Measurements from ENCODE around the gene HSP90AB1. TPM values are rescaled to one million over a fixed set of nuclear protein-coding genes. Genes with fewer than 3 reads are reported as not detected.

Gene HSP90AB1
- total RNA-seq, 1 donor from 2014 or later = 1,541 TPM

DNA sequence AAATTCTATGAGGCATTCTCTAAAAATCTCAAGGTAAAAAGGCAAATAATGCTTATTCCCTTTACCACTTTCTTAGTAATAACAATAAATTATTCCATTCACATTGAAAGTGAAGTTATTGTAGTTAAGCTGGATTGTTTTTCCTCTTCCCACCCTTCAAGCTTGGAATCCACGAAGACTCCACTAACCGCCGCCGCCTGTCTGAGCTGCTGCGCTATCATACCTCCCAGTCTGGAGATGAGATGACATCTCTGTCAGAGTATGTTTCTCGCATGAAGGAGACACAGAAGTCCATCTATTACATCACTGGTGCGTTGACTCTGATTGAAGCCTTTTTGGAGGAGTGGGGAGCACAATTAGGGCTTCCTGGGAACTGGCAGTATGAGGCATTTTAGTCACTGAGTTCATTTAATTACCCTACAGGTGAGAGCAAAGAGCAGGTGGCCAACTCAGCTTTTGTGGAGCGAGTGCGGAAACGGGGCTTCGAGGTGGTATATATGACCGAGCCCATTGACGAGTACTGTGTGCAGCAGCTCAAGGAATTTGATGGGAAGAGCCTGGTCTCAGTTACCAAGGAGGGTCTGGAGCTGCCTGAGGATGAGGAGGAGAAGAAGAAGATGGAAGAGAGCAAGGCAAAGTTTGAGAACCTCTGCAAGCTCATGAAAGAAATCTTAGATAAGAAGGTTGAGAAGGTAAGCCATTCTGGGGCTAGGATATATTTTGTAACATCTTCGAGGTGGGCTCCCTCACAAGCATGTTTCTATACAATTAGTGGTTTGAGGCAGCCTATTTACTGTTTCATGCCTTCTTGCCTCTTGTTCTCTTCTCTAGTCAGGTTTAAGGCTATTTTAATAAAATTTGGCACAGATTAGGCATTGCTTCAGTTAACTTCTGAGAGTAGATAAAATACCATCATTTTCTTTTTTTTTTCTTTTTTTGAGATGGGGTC is 4.9 kb downstream of the HSP90AB1 start:
- no peak overlapping the region for H3K4me3 ChIP-seq (ENCODE audit: low read depth, low read length)
- no peak for DNase-seq (ENCODE audit: low read depth)
- no peak for TF ChIP-seq CTCF (conservative IDR thresholded peaks at IDR 0.05; ENCODE audit: low read depth, low read length)

GRCh38 chr6:44253307-44254101 is 6.6 kb downstream of the HSP90AB1 start:
- no peak for DNase-seq (ENCODE audit: low read depth)
- H3K4me3 ChIP-seq (ENCODE audit: low read depth, low read length) = no peak overlapping the region
- peak; percentile 62 for TF ChIP-seq CTCF (conservative IDR thresholded peaks at IDR 0.05; ENCODE audit: low read depth, low read length)

DNA sequence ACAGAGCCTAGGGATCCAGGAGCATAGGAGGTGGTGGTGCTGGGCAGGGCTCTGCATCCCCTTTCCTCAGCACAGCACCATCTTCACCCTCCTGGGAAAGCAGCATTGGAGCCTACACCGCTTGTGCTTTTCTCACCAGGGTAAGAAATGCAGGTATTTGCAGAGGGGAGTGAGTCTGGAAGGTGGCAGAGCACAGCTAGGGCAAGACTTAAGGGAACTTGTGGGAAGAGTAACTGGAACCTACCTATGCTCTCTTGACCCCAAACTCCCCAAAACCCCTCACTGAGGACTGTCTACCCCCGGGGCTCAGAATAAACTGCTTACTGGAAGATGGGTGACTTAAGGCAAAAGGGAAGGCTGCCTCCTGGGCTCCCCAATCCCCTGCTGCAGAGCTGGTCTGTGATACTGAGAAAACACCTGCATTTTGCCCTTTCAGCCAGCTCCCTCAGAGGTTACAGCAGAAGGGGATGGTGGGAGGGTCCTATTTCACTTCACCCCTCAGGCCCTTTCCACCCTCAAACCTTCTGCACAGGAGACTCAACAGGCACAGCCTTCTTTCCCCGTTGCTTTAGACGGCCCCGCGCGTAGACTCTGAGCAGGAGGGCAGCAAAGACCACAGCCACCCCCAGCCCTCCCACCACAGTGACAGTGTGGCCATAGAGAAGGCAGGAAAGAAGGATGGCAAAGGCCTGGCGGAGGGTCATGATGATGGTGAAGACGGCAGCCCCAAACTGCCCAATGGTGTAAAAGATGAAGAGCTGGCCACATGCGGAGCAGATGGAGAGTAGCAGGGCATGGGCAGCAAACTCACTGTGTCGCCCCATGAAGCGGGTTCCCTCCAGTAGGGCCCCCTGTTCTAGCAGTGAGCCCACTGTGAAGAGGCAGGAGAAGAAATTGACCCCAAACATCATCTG is 7.5 kb downstream of the HSP90AB1 start:
- TF ChIP-seq CTCF (conservative IDR thresholded peaks at IDR 0.05; ENCODE audit: low read depth, low read length) = no peak
- no peak overlapping the region for H3K4me3 ChIP-seq (ENCODE audit: low read depth, low read length)

GRCh38 chr6:44255105-44255808 is 8.4 kb downstream of the HSP90AB1 start:
- DNase-seq (ENCODE audit: low read depth) = no peak
- no peak for TF ChIP-seq CTCF (conservative IDR thresholded peaks at IDR 0.05; ENCODE audit: low read depth, low read length)
- H3K4me3 ChIP-seq (ENCODE audit: low read depth, low read length) = peak overlapping the region; percentile 87

More for the DNA sequence above, 7.5 kb downstream of the HSP90AB1 start:
- DNase-seq (ENCODE audit: low read depth) = no peak

DNA sequence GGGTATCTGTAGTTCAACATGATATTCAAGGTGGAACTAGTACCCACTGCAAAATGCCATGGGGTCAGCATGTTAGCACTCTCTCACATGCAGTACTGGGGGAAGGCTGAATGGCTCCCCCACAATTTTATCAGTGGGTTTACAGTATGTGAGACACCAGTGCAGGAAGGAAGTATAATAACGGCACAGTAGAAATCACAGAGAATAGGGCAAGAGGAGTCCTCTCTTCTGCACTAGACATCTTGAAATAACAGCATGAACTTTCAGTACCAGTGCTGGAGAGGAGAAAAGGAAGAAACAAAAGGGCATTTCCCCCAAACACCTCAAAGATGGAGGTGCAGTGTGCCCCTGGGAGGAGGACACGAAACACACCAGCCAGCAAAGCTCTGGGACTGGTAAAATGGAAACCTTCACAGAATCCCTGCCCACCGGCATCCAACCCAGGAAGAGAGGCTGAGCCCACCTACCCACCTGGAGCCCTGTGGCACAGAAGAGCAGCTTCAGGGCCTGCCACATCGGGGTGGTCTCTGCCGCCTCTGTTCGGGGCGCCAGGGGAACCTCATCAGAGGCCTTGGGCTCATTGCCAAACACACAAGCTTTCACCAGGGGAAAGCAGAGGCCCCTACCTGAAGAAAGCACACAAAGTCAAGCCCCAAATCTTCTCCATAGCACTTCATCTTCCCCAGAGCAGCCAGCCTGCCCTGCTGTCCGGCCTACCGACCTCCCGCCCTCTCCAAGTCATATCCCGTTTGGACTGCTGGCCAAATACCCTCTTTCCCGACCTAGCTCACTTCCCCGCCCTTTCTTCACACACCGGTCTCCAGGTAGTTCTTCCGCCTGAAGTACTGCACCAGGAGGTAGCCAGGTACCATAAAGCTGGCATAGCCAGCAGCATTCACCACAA is 9.2 kb downstream of the HSP90AB1 start:
- peak overlapping the region; percentile 87 for H3K4me3 ChIP-seq (ENCODE audit: low read depth, low read length)
- DNase-seq (ENCODE audit: low read depth) = no peak
- no peak for TF ChIP-seq CTCF (conservative IDR thresholded peaks at IDR 0.05; ENCODE audit: low read depth, low read length)

Measured in epithelial cell of proximal tubule (primary cell).